CD4-positive, alpha-beta T cell treated with Interleukin-17A for 1 hour (primary cell): Measurements from ENCODE around the gene DOCK7.
"Not testable (repeated sequence)": the region's sequence is repeated elsewhere in the genome, so short reads cannot be mapped to it uniquely, and the experiment has no call there.

Source experiments
- DNase-seq: peaks from one replicate; pipeline ENCODE4 v3.0.0-alpha.2; 2020

The DOCK7 gene

GRCh38 chr1:62693123-62693522 lies 4.9 kb upstream of the DOCK7 start:
- no peak for DNase-seq

GRCh38 chr1:62691062-62691844 lies 3.1 kb upstream of the DOCK7 start:
- no peak for DNase-seq

- DNase-seq = no peak
These were observed 1.3 kb upstream of the DOCK7 start for GRCh38 chr1:62689524-62689923.

GRCh38 chr1:62688687-62689085 lies 500 bp upstream of the DOCK7 start:
- no peak for DNase-seq

- DNase-seq = peak; percentile 10
These were observed 724 bp downstream of the DOCK7 start for GRCh38 chr1:62687421-62687902.

- DNase-seq = no peak
These were observed 1.4 kb downstream of the DOCK7 start for GRCh38 chr1:62686822-62687221.

GRCh38 chr1:62685431-62685859 lies 2.7 kb downstream of the DOCK7 start:
- DNase-seq = no peak

GRCh38 chr1:62682531-62682930 lies 5.7 kb downstream of the DOCK7 start:
- DNase-seq = no peak

- DNase-seq = not testable (repeated sequence)
These were observed 7.2 kb downstream of the DOCK7 start for GRCh38 chr1:62680992-62681391.

GRCh38 chr1:62677822-62678221 lies 10.4 kb downstream of the DOCK7 start:
- not testable (repeated sequence) for DNase-seq

GRCh38 chr1:62676611-62677356 lies 11.4 kb downstream of the DOCK7 start:
- no peak for DNase-seq

GRCh38 chr1:62673629-62674028 lies 14.6 kb downstream of the DOCK7 start:
- DNase-seq = no peak

- DNase-seq = no peak
These were observed 16.2 kb downstream of the DOCK7 start for GRCh38 chr1:62672029-62672428.

GRCh38 chr1:62654744-62655143 lies 33.4 kb downstream of the DOCK7 start:
- no peak for DNase-seq

- no peak for DNase-seq
These were observed 35.8 kb downstream of the DOCK7 start for GRCh38 chr1:62652387-62652786.

GRCh38 chr1:62643283-62643682 lies 44.9 kb downstream of the DOCK7 start:
- DNase-seq = no peak

GRCh38 chr1:62637392-62638105 lies 50.6 kb downstream of the DOCK7 start:
- no peak for DNase-seq

- DNase-seq = no peak
These were observed 59.7 kb downstream of the DOCK7 start for GRCh38 chr1:62628506-62628905.

- DNase-seq = no peak
These were observed 62.8 kb downstream of the DOCK7 start for GRCh38 chr1:62625415-62625814.

- no peak for DNase-seq
These were observed 66.3 kb downstream of the DOCK7 start for GRCh38 chr1:62621907-62622306.

GRCh38 chr1:62613890-62614289 lies 74.3 kb downstream of the DOCK7 start:
- no peak for DNase-seq

- no peak for DNase-seq
These were observed 74.9 kb downstream of the DOCK7 start for GRCh38 chr1:62613325-62613727.

GRCh38 chr1:62612770-62613169 lies 75.4 kb downstream of the DOCK7 start:
- no peak for DNase-seq
